Measurements from ENCODE around the gene STMP1.

DNA sequence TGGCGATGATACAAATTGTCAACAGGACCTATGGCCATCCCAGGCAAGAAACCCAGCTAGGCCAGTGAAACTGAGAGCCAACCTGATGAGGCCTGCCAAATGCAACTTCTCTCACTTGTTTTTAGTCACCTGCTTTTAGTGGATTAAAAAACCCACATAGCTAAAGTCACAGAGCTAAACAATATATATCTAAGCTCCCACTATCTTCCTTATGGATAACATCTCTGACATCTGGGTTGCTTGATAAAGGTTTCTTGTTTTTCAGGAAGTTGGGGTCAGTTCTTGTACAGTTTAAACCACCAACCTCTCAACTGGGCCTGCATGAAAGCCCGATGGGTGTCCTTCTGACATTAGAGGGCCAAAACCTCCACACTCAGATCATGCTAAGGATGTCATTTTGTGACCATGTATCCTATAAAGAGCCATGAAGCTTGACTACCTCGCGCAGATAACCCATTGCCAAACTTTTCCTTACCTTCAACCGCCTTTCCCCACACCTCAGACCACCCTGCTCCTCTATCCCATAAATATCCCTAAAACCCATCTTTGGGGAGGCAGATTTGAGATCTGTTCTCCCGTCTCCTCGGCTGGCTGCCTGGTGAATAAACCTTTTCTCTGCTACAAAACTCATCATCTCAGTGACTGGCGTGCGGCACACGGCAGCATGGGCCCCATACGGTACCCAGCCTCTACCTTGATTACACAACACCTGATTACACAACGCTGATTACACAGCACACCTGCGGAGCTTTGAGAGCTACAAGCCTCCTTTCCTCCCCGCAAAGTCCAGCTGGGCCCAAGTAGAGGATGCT lies 797 bp upstream of the STMP1 start:
- TF ChIP-seq CTCF (conservative IDR thresholded peaks at IDR 0.05; ENCODE audit: low read depth, low read length) = no peak
- no peak for TF ChIP-seq CHD1 (IDR thresholded peaks at IDR 0.05; ENCODE audit: low read depth, low read length)
- TF ChIP-seq CEBPB (IDR thresholded peaks at IDR 0.05; ENCODE audit: low read depth, low read length) = peak; percentile 80
- TF ChIP-seq USF2 (IDR thresholded peaks at IDR 0.05; ENCODE audit: low read depth, low read length) = no peak
- TF ChIP-seq BHLHE40 (IDR thresholded peaks at IDR 0.05; ENCODE audit: low read depth, low read length) = no peak
- TF ChIP-seq POLR2A (IDR thresholded peaks at IDR 0.05; ENCODE audit: low read depth, low read length) = no peak
- TF ChIP-seq MXI1 (IDR thresholded peaks at IDR 0.05; ENCODE audit: borderline replicate concordance, low read depth, low read length) = no peak
- no peak for TF ChIP-seq MAFK (IDR thresholded peaks at IDR 0.05; ENCODE audit: low read depth, low read length)
- no peak for TF ChIP-seq RFX5 (IDR thresholded peaks at IDR 0.05; ENCODE audit: low read depth, low read length)
- TF ChIP-seq ELK1 (IDR thresholded peaks at IDR 0.05; ENCODE audit: borderline replicate concordance, low read depth, low read length) = no peak
- TF ChIP-seq FOS (IDR thresholded peaks at IDR 0.05; ENCODE audit: low read depth, low read length) = no peak
- no peak for TF ChIP-seq RAD21 (IDR thresholded peaks at IDR 0.05; ENCODE audit: low read length)
- no peak for TF ChIP-seq MAZ (IDR thresholded peaks at IDR 0.05; ENCODE audit: borderline replicate concordance, low read depth, low read length)

All from IMR-90 (cell line).